Measurements from ENCODE around the gene PTTG1IP2.

Gene PTTG1IP2

GRCh38 chr7:90469554-90469953 lies at the start of gene PTTG1IP2:
TSS of gene PTTG1IP2 (plus strand) at chr7:90469639. CDS start at chr7:90469787, 148 bp downstream.
- TF ChIP-seq CTCF (IDR thresholded peaks at IDR 0.05; ENCODE audit: control insufficient read depth, insufficient read depth, low read depth, low read length, missing control alignments) = no peak
- DNase-seq (ENCODE audit: low read depth) = no peak
- H3K4me3 ChIP-seq (ENCODE audit: control insufficient read depth, low read depth, low read length) = no peak within 1 kb of the TSS

- no peak overlapping the region for H3K4me3 ChIP-seq (ENCODE audit: control insufficient read depth, low read depth, low read length)
- no peak for TF ChIP-seq CTCF (IDR thresholded peaks at IDR 0.05; ENCODE audit: control insufficient read depth, insufficient read depth, low read depth, low read length, missing control alignments)
- DNase-seq (ENCODE audit: low read depth) = no peak
Observed at GRCh38 chr7:90421651-90422050, 47.8 kb upstream of the PTTG1IP2 start.

- DNase-seq (ENCODE audit: low read depth) = no peak
Observed at GRCh38 chr7:90424720-90425119, 44.7 kb upstream of the PTTG1IP2 start.

GRCh38 chr7:90425376-90425775 lies 44.1 kb upstream of the PTTG1IP2 start:
- no peak overlapping the region for H3K4me3 ChIP-seq (ENCODE audit: control insufficient read depth, low read depth, low read length)
- DNase-seq (ENCODE audit: low read depth) = no peak
- TF ChIP-seq CTCF (IDR thresholded peaks at IDR 0.05; ENCODE audit: control insufficient read depth, insufficient read depth, low read depth, low read length, missing control alignments) = no peak

More at GRCh38 chr7:90424720-90425119, 44.7 kb upstream of the PTTG1IP2 start:
- TF ChIP-seq CTCF (IDR thresholded peaks at IDR 0.05; ENCODE audit: control insufficient read depth, insufficient read depth, low read depth, low read length, missing control alignments) = no peak
- H3K4me3 ChIP-seq (ENCODE audit: control insufficient read depth, low read depth, low read length) = no peak overlapping the region

GRCh38 chr7:90430614-90431460 lies 38.6 kb upstream of the PTTG1IP2 start:
- no peak for DNase-seq (ENCODE audit: low read depth)
- no peak overlapping the region for H3K4me3 ChIP-seq (ENCODE audit: control insufficient read depth, low read depth, low read length)
- no peak for TF ChIP-seq CTCF (IDR thresholded peaks at IDR 0.05; ENCODE audit: control insufficient read depth, insufficient read depth, low read depth, low read length, missing control alignments)

GRCh38 chr7:90432752-90433151 lies 36.7 kb upstream of the PTTG1IP2 start:
- TF ChIP-seq CTCF (IDR thresholded peaks at IDR 0.05; ENCODE audit: control insufficient read depth, insufficient read depth, low read depth, low read length, missing control alignments) = no peak
- no peak for DNase-seq (ENCODE audit: low read depth)

More at GRCh38 chr7:90432752-90433151, 36.7 kb upstream of the PTTG1IP2 start:
- no peak overlapping the region for H3K4me3 ChIP-seq (ENCODE audit: control insufficient read depth, low read depth, low read length)

Data from AG09309 (cell line).